ENCODE data around the gene FCHO2. TPM values are rescaled to one million over a fixed set of nuclear protein-coding genes. Genes with fewer than 3 reads are reported as not detected.

Gene FCHO2
- total and polyA plus RNA-seq, 2 of the 8 experiments (the other 6 are each of a cell fraction or from before 2014, with no cell fraction given): 4.3 to 15.7 TPM

GRCh38 chr5:73045623-73046022 lies 89.8 kb downstream of the FCHO2 start:
- Histone ChIP-seq H3K23ac (ENCODE audit: insufficient read length) (no peak overlapping the region), H3K4me2 (ENCODE audit: insufficient read depth in 1 of 2, low read depth in 2 of 2, low read length in 2 of 2) (no peak overlapping the region), H2BK120ac (replicated peaks; ENCODE audit: low read depth, low read length) (no peak overlapping the region), H2BK12ac (ENCODE audit: low read depth, low read length) (no peak overlapping the region), H4K20me1 (replicated peaks in 1 of 2; ENCODE audit: control insufficient read depth in 1 of 2, insufficient read depth in 2 of 2, low read length in 2 of 2) (no peaks in the 10 kb centered on the region), H3K23me2 (ENCODE audit: low read depth, low read length) (no peaks in the 10 kb centered on the region), H3K36me3 (ENCODE audit: control insufficient read depth in 2 of 4, insufficient read depth in 4 of 4, low read length in 3 of 4) (no peaks in the 10 kb centered on the region), H4K8ac (ENCODE audit: extremely low read depth, insufficient read depth, low read length) (no peak overlapping the region), H3K4ac (replicated peaks; ENCODE audit: insufficient read length, low read depth, low read length) (no peak overlapping the region), H4K5ac (ENCODE audit: insufficient read length, low read depth, low read length) (no peak overlapping the region), H3K14ac (ENCODE audit: insufficient read length) (no peak overlapping the region), H3K79me1 (ENCODE audit: low read depth, low read length) (no peaks in the 10 kb centered on the region), H2AK5ac (ENCODE audit: low read depth, low read length) (no peak overlapping the region), H3K27me3 (replicated peaks in 1 of 4; ENCODE audit: control insufficient read depth in 3 of 4, extremely low read depth in 1 of 4, insufficient read depth in 3 of 4, low read length in 3 of 4) (peaks cover 0 to 1% (median 0%) of the 10 kb centered on the region in 4 experiments; a peak in 1 of 7 replicates), H3K9ac (replicated peaks in 1 of 4; ENCODE audit: extremely low read depth in 1 of 4, low read depth in 3 of 4, low read length in 3 of 4) (no peak overlapping the region), H3K18ac (ENCODE audit: extremely low read depth, low read length) (no peak overlapping the region), H3K4me3 (ENCODE audit: extremely low read depth in 1 of 4, insufficient read depth in 2 of 4, low read depth in 3 of 4, low read length in 4 of 4) (no peak overlapping the region), H3K79me2 (ENCODE audit: control insufficient read depth in 1 of 2, insufficient read depth in 2 of 2, low read length in 2 of 2) (no peaks in the 10 kb centered on the region), H3K9me3 (ENCODE audit: insufficient read depth in 2 of 2, low read depth in 1 of 2, low read length in 1 of 2) (no peaks in the 10 kb centered on the region), H3K56ac (replicated peaks; ENCODE audit: insufficient read length, low read depth, low read length) (no peak overlapping the region), H3K4me1 (replicated peaks in 1 of 4; ENCODE audit: control insufficient read depth in 3 of 4, insufficient read depth in 4 of 4, low read length in 3 of 4) (no peaks in the 10 kb centered on the region), H2BK15ac (ENCODE audit: low read length) (no peak overlapping the region), H4K91ac (replicated peaks; ENCODE audit: insufficient read length, low read length) (no peak overlapping the region), H3K27ac (ENCODE audit: low read depth, low read length) (no peak overlapping the region), H2BK5ac (ENCODE audit: low read depth, low read length) (no peak overlapping the region), H2BK20ac (ENCODE audit: low read length) (no peak overlapping the region), H2AFZ (ENCODE audit: low read length) (no peak overlapping the region)
- 84% methylated on average over 1 of the region's 1 CpG; no CpG with 5 or more reads in 1 of the 2 experiments for WGBS, 2 experiments (ENCODE audit: extremely low coverage in 1 of 2, insufficient coverage in 1 of 2, insufficient read length in 1 of 2, insufficient replicate concordance in 2 of 2, low coverage in 1 of 2, low lambda C conversion rate in 2 of 2, missing lambda C conversion rate in 1 of 2)
- no peak for FAIRE-seq
- CTCF ChIA-PET (ENCODE audit: partially characterized antibody): no interaction called here
- POLR2A ChIA-PET (ENCODE audit: partially characterized antibody): interaction anchor here (0.6 to 1.5 kb wide), 2 partner anchors 14 to 518 kb away, joined by 3 read pairs; no protein-coding TSS in a partner anchor
- DNase-seq (ENCODE audit: low read depth in 1 of 2, low spot score in 2 of 2): no peak
- TF ChIP-seq, protein P1, sequence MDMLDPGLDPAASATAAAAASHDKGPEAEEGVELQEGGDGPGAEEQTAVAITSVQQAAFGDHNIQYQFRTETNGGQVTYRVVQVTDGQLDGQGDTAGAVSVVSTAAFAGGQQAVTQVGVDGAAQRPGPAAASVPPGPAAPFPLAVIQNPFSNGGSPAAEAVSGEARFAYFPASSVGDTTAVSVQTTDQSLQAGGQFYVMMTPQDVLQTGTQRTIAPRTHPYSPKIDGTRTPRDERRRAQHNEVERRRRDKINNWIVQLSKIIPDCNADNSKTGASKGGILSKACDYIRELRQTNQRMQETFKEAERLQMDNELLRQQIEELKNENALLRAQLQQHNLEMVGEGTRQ (IDR thresholded peaks at IDR 0.05; ENCODE audit: low read length): no peak
- no peak for TF ChIP-seq RAD21 (IDR thresholded peaks at IDR 0.05 in 1 of 2, conservative IDR thresholded peaks at IDR 0.05 in 1 of 2; ENCODE audit: low read depth in 2 of 2, low read length in 2 of 2)
- no peak for TF ChIP-seq SIX5 (IDR thresholded peaks at IDR 0.05; ENCODE audit: low read depth, low read length)
- no peak for TF ChIP-seq RBBP5 (IDR thresholded peaks at IDR 0.05; ENCODE audit: borderline replicate concordance, low read depth, low read length)
- TF ChIP-seq SRF (IDR thresholded peaks at IDR 0.05; ENCODE audit: low read depth, low read length): no peak
- no peak for TF ChIP-seq CHD1 (IDR thresholded peaks at IDR 0.05; ENCODE audit: low read depth, low read length)
- no peak for TF ChIP-seq EP300 (IDR thresholded peaks at IDR 0.05; ENCODE audit: borderline replicate concordance in 1 of 2, low read depth in 2 of 2, low read length in 2 of 2)
- TF ChIP-seq SIRT6 (IDR thresholded peaks at IDR 0.05; ENCODE audit: low read length): no peak
- no peak for TF ChIP-seq CBX8 (IDR thresholded peaks at IDR 0.05; ENCODE audit: borderline replicate concordance, low read depth, low read length)
- no peak for TF ChIP-seq BCL11A (IDR thresholded peaks at IDR 0.05; ENCODE audit: low read depth in 2 of 2, low read length in 2 of 2)
- no peak for TF ChIP-seq KDM1A (IDR thresholded peaks at IDR 0.05; ENCODE audit: borderline replicate concordance, low read length)
- no peak for TF ChIP-seq SIN3A (conservative IDR thresholded peaks at IDR 0.05 in 1 of 2, IDR thresholded peaks at IDR 0.05 in 1 of 2; ENCODE audit: low read depth in 1 of 2, low read length in 2 of 2)
- TF ChIP-seq HDAC6 (IDR thresholded peaks at IDR 0.05; ENCODE audit: low read depth, low read length): no peak
